WTC11 (cell line): ENCODE results near the gene ATF4.

Experiments
- GRHL2 ChIP-seq: fragments of 250-450 bp; sonication (Bioruptor Pico); IDR thresholded peaks from 2 replicates; pipeline ENCODE4 v1.8.0; 2022; ENCODE audit warnings: mild to moderate bottlenecking, moderate library complexity; ENCODE audit not compliant: insufficient replicate concordance, severe bottlenecking
- GTF2I ChIP-seq: fragments of 250-450 bp; sonication (Bioruptor Pico); conservative IDR thresholded peaks from 2 replicates; pipeline ENCODE4 v1.4.0; 2021; ENCODE audit warnings: mild to moderate bottlenecking
- NFE2L1 ChIP-seq: sonication (generic); formaldehyde crosslinking; IDR thresholded peaks from 2 replicates; pipeline ENCODE4 v1.8.1; 2023; ENCODE audit warnings: missing genetic modification reagents
- NFYB ChIP-seq: sonication (generic); formaldehyde crosslinking; conservative IDR thresholded peaks from 2 replicates; pipeline ENCODE4 v1.8.0; 2022; ENCODE audit warnings: low read depth, missing genetic modification reagents
- NR1H2 ChIP-seq: sonication (generic); formaldehyde crosslinking; IDR thresholded peaks from 2 replicates; pipeline ENCODE4 v1.9.0; 2021; ENCODE audit warnings: mild to moderate bottlenecking, moderate library complexity, missing genetic modification reagents
- TP53 ChIP-seq: sonication (generic); formaldehyde crosslinking; IDR thresholded peaks from 2 replicates; pipeline ENCODE4 v1.8.1; 2023; ENCODE audit warnings: mild to moderate bottlenecking, missing genetic modification reagents
- ZNF671 ChIP-seq: fragments of 250-450 bp; sonication (Bioruptor Pico); IDR thresholded peaks from 2 replicates; pipeline ENCODE4 v1.8.0; 2021; ENCODE audit warnings: mild to moderate bottlenecking
- TF ChIP-seq, protein P1 (sequence below): fragments of 200-600 bp; IDR thresholded peaks from 2 replicates; pipeline ENCODE4 v1.8.0; 2022; ENCODE audit warnings: antibody characterized with exemption
- TF ChIP-seq, protein P2 (sequence below): sonication (generic); formaldehyde crosslinking; IDR thresholded peaks from 2 replicates; pipeline ENCODE4 v1.8.1; 2023; ENCODE audit warnings: mild to moderate bottlenecking, missing genetic modification reagents, borderline replicate concordance

DNA sequence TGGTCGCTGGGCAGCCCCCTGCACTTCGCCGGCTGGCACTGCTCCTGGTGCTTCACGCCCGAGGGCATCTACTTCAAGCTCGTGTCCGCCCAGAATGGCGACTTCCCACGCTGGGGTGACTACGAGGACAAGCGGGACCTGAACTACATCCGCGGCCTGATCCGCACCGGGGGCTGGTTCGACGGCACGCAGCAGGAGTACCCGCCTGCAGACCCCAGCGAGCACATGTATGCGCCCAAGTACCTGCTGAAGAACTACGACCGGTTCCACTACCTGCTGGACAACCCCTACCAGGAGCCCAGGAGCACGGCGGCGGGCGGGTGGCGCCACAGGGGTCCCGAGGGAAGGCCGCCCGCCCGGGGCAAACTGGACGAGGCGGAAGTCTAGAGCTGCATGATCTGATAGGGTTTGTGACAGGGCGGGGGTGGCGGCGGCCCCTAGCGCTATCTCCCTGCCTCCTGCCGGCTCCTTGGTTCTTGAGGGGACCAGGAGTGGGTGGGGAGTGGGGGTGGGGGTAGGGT, 31.7 kb upstream of the ATF4 start:
- TF ChIP-seq, protein P1, sequence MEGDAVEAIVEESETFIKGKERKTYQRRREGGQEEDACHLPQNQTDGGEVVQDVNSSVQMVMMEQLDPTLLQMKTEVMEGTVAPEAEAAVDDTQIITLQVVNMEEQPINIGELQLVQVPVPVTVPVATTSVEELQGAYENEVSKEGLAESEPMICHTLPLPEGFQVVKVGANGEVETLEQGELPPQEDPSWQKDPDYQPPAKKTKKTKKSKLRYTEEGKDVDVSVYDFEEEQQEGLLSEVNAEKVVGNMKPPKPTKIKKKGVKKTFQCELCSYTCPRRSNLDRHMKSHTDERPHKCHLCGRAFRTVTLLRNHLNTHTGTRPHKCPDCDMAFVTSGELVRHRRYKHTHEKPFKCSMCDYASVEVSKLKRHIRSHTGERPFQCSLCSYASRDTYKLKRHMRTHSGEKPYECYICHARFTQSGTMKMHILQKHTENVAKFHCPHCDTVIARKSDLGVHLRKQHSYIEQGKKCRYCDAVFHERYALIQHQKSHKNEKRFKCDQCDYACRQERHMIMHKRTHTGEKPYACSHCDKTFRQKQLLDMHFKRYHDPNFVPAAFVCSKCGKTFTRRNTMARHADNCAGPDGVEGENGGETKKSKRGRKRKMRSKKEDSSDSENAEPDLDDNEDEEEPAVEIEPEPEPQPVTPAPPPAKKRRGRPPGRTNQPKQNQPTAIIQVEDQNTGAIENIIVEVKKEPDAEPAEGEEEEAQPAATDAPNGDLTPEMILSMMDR = no peak
- TF ChIP-seq GRHL2 (CRISPR knock-in tag) (no peak), ZNF671 (CRISPR knock-in tag) (no peak), TP53 (CRISPR knock-in tag) (no peak), NFYB (CRISPR knock-in tag) (no peak), NFE2L1 (CRISPR knock-in tag) (no peak), NR1H2 (no peak), GTF2I (CRISPR knock-in tag) (no peak)
- TF ChIP-seq, protein P2, sequence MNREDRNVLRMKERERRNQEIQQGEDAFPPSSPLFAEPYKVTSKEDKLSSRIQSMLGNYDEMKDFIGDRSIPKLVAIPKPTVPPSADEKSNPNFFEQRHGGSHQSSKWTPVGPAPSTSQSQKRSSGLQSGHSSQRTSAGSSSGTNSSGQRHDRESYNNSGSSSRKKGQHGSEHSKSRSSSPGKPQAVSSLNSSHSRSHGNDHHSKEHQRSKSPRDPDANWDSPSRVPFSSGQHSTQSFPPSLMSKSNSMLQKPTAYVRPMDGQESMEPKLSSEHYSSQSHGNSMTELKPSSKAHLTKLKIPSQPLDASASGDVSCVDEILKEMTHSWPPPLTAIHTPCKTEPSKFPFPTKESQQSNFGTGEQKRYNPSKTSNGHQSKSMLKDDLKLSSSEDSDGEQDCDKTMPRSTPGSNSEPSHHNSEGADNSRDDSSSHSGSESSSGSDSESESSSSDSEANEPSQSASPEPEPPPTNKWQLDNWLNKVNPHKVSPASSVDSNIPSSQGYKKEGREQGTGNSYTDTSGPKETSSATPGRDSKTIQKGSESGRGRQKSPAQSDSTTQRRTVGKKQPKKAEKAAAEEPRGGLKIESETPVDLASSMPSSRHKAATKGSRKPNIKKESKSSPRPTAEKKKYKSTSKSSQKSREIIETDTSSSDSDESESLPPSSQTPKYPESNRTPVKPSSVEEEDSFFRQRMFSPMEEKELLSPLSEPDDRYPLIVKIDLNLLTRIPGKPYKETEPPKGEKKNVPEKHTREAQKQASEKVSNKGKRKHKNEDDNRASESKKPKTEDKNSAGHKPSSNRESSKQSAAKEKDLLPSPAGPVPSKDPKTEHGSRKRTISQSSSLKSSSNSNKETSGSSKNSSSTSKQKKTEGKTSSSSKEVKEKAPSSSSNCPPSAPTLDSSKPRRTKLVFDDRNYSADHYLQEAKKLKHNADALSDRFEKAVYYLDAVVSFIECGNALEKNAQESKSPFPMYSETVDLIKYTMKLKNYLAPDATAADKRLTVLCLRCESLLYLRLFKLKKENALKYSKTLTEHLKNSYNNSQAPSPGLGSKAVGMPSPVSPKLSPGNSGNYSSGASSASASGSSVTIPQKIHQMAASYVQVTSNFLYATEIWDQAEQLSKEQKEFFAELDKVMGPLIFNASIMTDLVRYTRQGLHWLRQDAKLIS = no peak
